Right lobe of liver (tissue), 6 donors: Measurements from ENCODE around the gene C5orf46. TPM values are rescaled to one million over a fixed set of nuclear protein-coding genes. Genes with fewer than 3 reads are reported as not detected.
A peak's percentile ranks its signal among the peaks of the same experiment; 100 is the strongest.

Experiments
- ATAC-seq, 4 donors: fragments of 200-7000 bp; cut with Tn5 transposase; one replicate each; pipeline ENCODE4 v1.9.1; 2020; ENCODE audit warnings: mild to moderate bottlenecking in 4 of 4, moderate library complexity in 4 of 4
- DNase-seq, 3 donors: peaks; one replicate each; pipeline ENCODE4 v3.0.0-alpha.2; 2020
- H3K27ac ChIP-seq, 3 donors: fragments of 200-600 bp; one replicate each; pipeline ENCODE4 v1.8.0; 2022
- H3K27me3 ChIP-seq, 2 donors: fragments of 200-600 bp; one replicate each; pipeline ENCODE4 v1.8.0; 2022
- H3K36me3 ChIP-seq, 4 donors: fragments of 200-600 bp; sonication (generic) in 1 of 4; one replicate each; pipeline versions ENCODE4 v1.5.1 to v1.8.0; 2017 to 2022; ENCODE audit warnings: control low read depth in 1 of 4
- H3K4me1 ChIP-seq, 4 donors: fragments of 200-600 bp; sonication (generic) in 1 of 4; one replicate each; pipeline versions ENCODE4 v1.5.1 to v1.8.0; 2017 to 2022; ENCODE audit warnings: control low read depth in 1 of 4
- H3K4me3 ChIP-seq, 3 donors: fragments of 200-600 bp; one replicate each; pipeline ENCODE4 v1.8.0; 2022
- H3K9me3 ChIP-seq, 4 donors: fragments of 200-600 bp; sonication (generic) in 1 of 4; one replicate each; pipeline versions ENCODE4 v1.5.1 to v1.8.0; 2017 to 2022; ENCODE audit warnings: control low read depth in 1 of 4
- POLR2A ChIP-seq: fragments of 450-650 bp; IDR thresholded peaks from one replicate; pipeline ENCODE4 v1.6.1; 2017; ENCODE audit warnings: antibody characterized with exemption, mild to moderate bottlenecking
- WGBS: methylation state at CpG from one replicate; pipeline ENCODE4 v1.1.6; 2018; ENCODE audit warnings: low coverage, low lambda C conversion rate; ENCODE audit not compliant: insufficient coverage; ENCODE audit errors: missing lambda C conversion rate; 5-methylcytosine and 5-hydroxymethylcytosine counted together
- intact Hi-C, 2 donors: fragments of 100-400 bp; cut with DNase I; formaldehyde crosslinking; loops; one replicate each; pipeline versions ENCODE4 v1.11.2 to v1.14.1; 2022
- total RNA-seq, 6 experiments: library from RNA; depleted of rRNA in 2 of 6; stranded (reverse); fragments of >200 nt in 2 of 6; fragmentation: NEBNext Ultra II Directional in 3 of 6; extraction: Animal tissue kit (Norgen Biotek cat#: 25700) in 3 of 6; gene quantifications; one replicate each; pipeline versions ENCODE4 v1.1.0 to v1.2.4, GENCODE V29; 2016 to 2023
- TF ChIP-seq, protein P1 (sequence below), 4 donors: fragments of 200-600 bp in 3 of 4; fragments of 450-650 bp in 1 of 4; IDR thresholded peaks; one replicate each; pipeline versions ENCODE4 v1.5.1 to v1.8.0; 2016 to 2022; ENCODE audit warnings: antibody characterized with exemption in 4 of 4, mild to moderate bottlenecking in 2 of 4
- donor health status: DM: no; HTN: yes; CAD: no.
- donor health status: DM: no; HTN: no; CAD: no.
- donor health status: DM: no; HTN: no; CAD: no.
- donor health status: DM: no; HTN: yes; CAD: no.
- donor health status: DM: no; HTN: yes; CAD: no.

Gene C5orf46
- total RNA-seq, 6 experiments from 2014 or later: 0.84 TPM; not detected in 5

DNA sequence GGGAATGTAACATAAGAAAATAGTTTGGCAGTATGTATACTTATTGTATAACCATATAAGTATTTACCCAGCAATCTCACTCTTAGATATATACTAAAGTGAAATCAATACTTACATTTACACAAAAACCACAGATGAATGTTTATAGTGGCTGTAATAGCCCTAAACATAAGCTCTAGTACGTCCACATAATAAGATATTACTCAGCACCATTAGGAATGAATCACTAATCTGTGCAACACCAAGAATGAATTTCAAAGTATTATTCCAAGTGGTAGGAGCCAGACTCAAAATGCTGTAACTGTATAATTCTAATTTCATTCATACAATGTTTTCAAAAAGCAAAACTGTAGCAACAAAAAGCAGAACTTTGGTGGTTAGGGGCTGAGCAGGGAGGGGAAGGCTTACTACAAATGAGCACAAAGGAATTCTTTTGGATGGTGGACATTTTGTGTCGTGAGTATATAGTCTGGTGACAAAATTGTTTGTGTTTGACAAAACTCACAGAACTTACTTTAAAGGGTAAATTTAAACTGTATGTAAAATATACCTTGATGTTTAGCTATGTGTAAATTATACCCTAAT is 11.9 kb upstream of the C5orf46 start:
- DNase-seq (no peak), ATAC-seq (no peak)
- H3K4me3 ChIP-seq: no peak overlapping the region
- whole genome bisulfite sequencing: 46% methylated on average over 2 of the region's 2 CpGs
- H3K9me3 ChIP-seq: no peaks in the 10 kb centered on the region
- H3K27ac ChIP-seq: no peak overlapping the region
- TF ChIP-seq, protein P1, sequence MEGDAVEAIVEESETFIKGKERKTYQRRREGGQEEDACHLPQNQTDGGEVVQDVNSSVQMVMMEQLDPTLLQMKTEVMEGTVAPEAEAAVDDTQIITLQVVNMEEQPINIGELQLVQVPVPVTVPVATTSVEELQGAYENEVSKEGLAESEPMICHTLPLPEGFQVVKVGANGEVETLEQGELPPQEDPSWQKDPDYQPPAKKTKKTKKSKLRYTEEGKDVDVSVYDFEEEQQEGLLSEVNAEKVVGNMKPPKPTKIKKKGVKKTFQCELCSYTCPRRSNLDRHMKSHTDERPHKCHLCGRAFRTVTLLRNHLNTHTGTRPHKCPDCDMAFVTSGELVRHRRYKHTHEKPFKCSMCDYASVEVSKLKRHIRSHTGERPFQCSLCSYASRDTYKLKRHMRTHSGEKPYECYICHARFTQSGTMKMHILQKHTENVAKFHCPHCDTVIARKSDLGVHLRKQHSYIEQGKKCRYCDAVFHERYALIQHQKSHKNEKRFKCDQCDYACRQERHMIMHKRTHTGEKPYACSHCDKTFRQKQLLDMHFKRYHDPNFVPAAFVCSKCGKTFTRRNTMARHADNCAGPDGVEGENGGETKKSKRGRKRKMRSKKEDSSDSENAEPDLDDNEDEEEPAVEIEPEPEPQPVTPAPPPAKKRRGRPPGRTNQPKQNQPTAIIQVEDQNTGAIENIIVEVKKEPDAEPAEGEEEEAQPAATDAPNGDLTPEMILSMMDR (IDR thresholded peaks at IDR 0.05): no peak
- TF ChIP-seq POLR2A: no peak
- intact Hi-C loops: no loop called here
- H3K36me3 ChIP-seq: no peaks in the 10 kb centered on the region
- no peaks in the 10 kb centered on the region for H3K4me1 ChIP-seq
- no peaks in the 10 kb centered on the region for H3K27me3 ChIP-seq

DNA sequence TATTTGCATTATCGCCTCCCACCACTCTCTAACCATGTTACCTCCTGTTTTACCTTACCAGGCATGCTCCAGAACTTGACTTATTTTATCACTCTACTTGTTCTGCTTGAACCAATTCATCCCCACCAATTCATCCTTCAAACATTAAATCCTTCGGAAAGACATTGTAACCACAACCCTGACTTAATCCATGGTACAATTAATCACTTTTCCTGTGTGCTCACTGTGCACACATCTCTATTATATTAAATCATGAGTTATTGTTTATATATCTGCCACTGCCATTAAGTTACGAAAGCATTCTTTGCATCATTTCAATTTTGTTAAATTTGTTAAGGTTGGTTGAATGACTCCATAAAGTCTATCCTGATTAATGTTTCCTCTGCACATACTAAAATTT is 7.4 kb upstream of the C5orf46 start:
- peaks cover 0 to 8% (median 3%) of the 10 kb centered on the region in 4 donors for H3K4me1 ChIP-seq
- H3K27me3 ChIP-seq: no peaks in the 10 kb centered on the region
- TF ChIP-seq, protein P1 (IDR thresholded peaks at IDR 0.05): no peak
- no peak for TF ChIP-seq POLR2A
- DNase-seq: no peak
- H3K4me3 ChIP-seq: no peak overlapping the region
- intact Hi-C loops: no loop called here
- H3K27ac ChIP-seq: no peak overlapping the region
- 93% methylated on average over 3 of the region's 3 CpGs for WGBS
- ATAC-seq: no peak
- no peaks in the 10 kb centered on the region for H3K9me3 ChIP-seq
- H3K36me3 ChIP-seq: no peaks in the 10 kb centered on the region

DNA sequence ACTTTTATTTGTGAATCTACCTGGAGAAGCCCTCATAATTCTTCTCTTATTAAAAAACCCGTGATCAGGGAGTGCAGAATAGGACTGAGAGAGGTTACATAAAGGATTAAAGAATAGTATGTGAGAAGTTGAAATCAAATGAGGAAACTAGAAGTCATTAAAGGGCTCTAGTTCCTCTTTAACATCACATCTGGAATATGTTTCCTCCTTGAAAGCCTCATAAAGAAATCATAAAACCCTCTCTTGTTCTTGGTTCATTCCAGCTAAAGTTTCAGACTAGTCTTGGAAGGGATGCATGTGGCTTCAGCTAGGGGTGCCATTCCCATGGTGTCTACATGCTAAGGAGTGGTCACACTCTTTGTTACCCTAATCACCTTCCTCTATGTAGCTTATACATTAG is 5.7 kb upstream of the C5orf46 start:
- Histone ChIP-seq H3K36me3 (no peaks in the 10 kb centered on the region), H3K27me3 (no peaks in the 10 kb centered on the region), H3K4me1 (peaks cover 0 to 8% (median 3%) of the 10 kb centered on the region in 4 donors), H3K27ac (no peak overlapping the region), H3K9me3 (no peaks in the 10 kb centered on the region), H3K4me3 (no peak overlapping the region)
- ATAC-seq (peak in 1 of 4 donors; percentile 31), DNase-seq (no peak)
- WGBS: 33% methylated on average over 1 of the region's 1 CpG
- TF ChIP-seq, protein P1 (IDR thresholded peaks at IDR 0.05): no peak
- TF ChIP-seq POLR2A: no peak
- intact Hi-C loops: no loop called here

DNA sequence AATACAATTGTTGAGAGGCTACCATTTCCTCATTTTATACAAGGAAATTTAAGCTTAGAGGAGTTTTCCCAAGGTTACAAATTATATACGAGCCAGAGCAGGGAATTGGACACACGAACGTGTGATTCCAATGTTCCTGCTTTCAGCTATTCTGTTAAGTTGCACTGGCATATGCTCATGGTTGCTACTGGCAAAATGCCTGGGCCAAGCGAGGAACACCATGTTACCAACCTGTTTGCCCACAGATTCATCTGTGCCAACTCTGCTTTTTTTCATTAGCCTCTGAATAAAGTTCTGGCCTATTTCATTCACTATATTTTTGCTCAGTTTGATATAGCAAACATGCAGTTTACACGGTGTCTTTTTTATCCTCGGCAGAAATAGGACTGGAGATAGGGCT is 5.1 kb upstream of the C5orf46 start:
- Histone ChIP-seq H3K9me3 (no peaks in the 10 kb centered on the region), H3K27ac (no peak overlapping the region), H3K4me3 (no peak overlapping the region), H3K27me3 (no peaks in the 10 kb centered on the region), H3K36me3 (no peaks in the 10 kb centered on the region), H3K4me1 (peaks cover 0 to 8% (median 3%) of the 10 kb centered on the region in 4 donors)
- ATAC-seq (peak; percentile 92 to 99 (median 95)), DNase-seq (peak; percentile 73 to 86 (median 75))
- intact Hi-C loops: no loop called here
- 16% methylated on average over 6 of the region's 6 CpGs for WGBS
- no peak for TF ChIP-seq POLR2A
- TF ChIP-seq, protein P1 (IDR thresholded peaks at IDR 0.05): no peak

DNA sequence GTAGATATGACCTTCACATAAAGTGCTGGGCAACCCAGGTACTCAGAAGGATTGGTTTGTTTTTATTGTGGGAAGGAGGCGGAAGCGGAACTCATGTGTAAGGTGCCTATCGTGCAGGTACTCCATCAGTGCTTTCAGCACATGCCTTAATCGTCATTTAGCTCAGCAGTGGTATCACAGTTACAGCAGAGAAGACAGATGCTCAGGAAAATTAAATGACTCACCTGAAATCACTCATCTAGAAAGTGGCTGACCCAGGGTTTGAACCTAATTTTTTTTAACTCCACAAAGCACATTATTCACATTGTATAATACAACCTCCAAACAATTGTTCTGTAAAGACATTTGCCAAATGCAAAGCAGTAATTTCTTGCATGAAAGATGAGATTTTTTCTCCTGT is 2.2 kb downstream of the C5orf46 start:
- TF ChIP-seq, protein P1 (IDR thresholded peaks at IDR 0.05): no peak
- TF ChIP-seq POLR2A: no peak
- no peaks in the 10 kb centered on the region for H3K9me3 ChIP-seq
- WGBS: 82% methylated on average over 4 of the region's 4 CpGs
- no peak overlapping the region for H3K4me3 ChIP-seq
- H3K36me3 ChIP-seq: no peaks in the 10 kb centered on the region
- DNase-seq: no peak
- ATAC-seq: no peak
- intact Hi-C loops: no loop called here
- H3K27ac ChIP-seq: no peak overlapping the region
- H3K4me1 ChIP-seq: no peaks in the 10 kb centered on the region
- no peaks in the 10 kb centered on the region for H3K27me3 ChIP-seq
